ENCODE results near the gene TSHZ2. TPM values are rescaled to one million over a fixed set of nuclear protein-coding genes. Genes with fewer than 3 reads are reported as not detected.
"Not testable (repeated sequence)": the region's sequence is repeated elsewhere in the genome, so short reads cannot be mapped to it uniquely, and the experiment has no call there.

TSHZ2 gene
- polyA plus RNA-seq, 1 donor from 2014 or later = 4.6 TPM

GRCh38 chr20:53413186-53413631, 441.1 kb downstream of the TSHZ2 start:
- Histone ChIP-seq H3K9me3 (ENCODE audit: low read length) (no peaks in the 10 kb centered on the region), H3K4me3 (ENCODE audit: low read length) (no peak overlapping the region), H3K79me2 (replicated peaks; ENCODE audit: insufficient read depth, low read length) (no peaks in the 10 kb centered on the region), H4K20me1 (ENCODE audit: insufficient read depth) (no peaks in the 10 kb centered on the region), H3K9ac (ENCODE audit: low read length) (no peak overlapping the region), H3F3A (ENCODE audit: insufficient read depth, low read length, poor library complexity, severe bottlenecking) (no peaks in the 10 kb centered on the region), H3K36me3 (ENCODE audit: insufficient read depth, low read length) (no peaks in the 10 kb centered on the region), H3K27ac (ENCODE audit: low read length) (no peak overlapping the region), H2AFZ (ENCODE audit: low read depth, low read length) (no peak overlapping the region), H3K27me3 (ENCODE audit: insufficient read depth, low read depth, low read length) (no peaks in the 10 kb centered on the region), H3K9me2 (ENCODE audit: insufficient read depth, low read length) (no peaks in the 10 kb centered on the region), H3K4me2 (ENCODE audit: low read length) (no peak overlapping the region)
- TF ChIP-seq REST (IDR thresholded peaks at IDR 0.05; ENCODE audit: borderline replicate concordance) (no peak), POLR2AphosphoS5 (IDR thresholded peaks at IDR 0.05) (no peak), SMC3 (conservative IDR thresholded peaks at IDR 0.05; ENCODE audit: poor library complexity) (no peak), EP300 (conservative IDR thresholded peaks at IDR 0.05; ENCODE audit: poor library complexity, severe bottlenecking) (no peak), CTCF (IDR thresholded peaks at IDR 0.05; ENCODE audit: poor library complexity, severe bottlenecking) (no peak), EZH2 (IDR thresholded peaks at IDR 0.05; ENCODE audit: borderline replicate concordance, insufficient read depth, low read length, poor library complexity, severe bottlenecking) (no peak), MXI1 (conservative IDR thresholded peaks at IDR 0.05; ENCODE audit: poor library complexity, severe bottlenecking) (no peak), RAD21 (conservative IDR thresholded peaks at IDR 0.05) (no peak), TAF1 (IDR thresholded peaks at IDR 0.05; ENCODE audit: low read depth) (no peak)

- not testable (repeated sequence) for H2AFZ ChIP-seq (ENCODE audit: low read depth, low read length); H3K36me3 ChIP-seq (ENCODE audit: insufficient read depth, low read length); H3K9me2 ChIP-seq (ENCODE audit: insufficient read depth, low read length); H3K4me3 ChIP-seq (ENCODE audit: low read length); H3K79me2 ChIP-seq (replicated peaks; ENCODE audit: insufficient read depth, low read length); H3F3A ChIP-seq (ENCODE audit: insufficient read depth, low read length, poor library complexity, severe bottlenecking); H3K9ac ChIP-seq (ENCODE audit: low read length); H3K9me3 ChIP-seq (ENCODE audit: low read length); H4K20me1 ChIP-seq (ENCODE audit: insufficient read depth); H3K27ac ChIP-seq (ENCODE audit: low read length); H3K27me3 ChIP-seq (ENCODE audit: insufficient read depth, low read depth, low read length); H3K4me2 ChIP-seq (ENCODE audit: low read length)
These were observed 441.7 kb downstream of the TSHZ2 start for GRCh38 chr20:53413845-53414244.
